Metanephros (tissue), 2 donors: ENCODE data around the gene FRG2C. TPM values are rescaled to one million over a fixed set of nuclear protein-coding genes. Genes with fewer than 3 reads are reported as not detected.

Experiments
- small RNA-seq: library from RNA; depleted of rRNA; stranded (forward); fragments of <200 nt; gene quantifications from one replicate; pipeline ENCODE3, GENCODE V24; 2014; ENCODE audit warnings: low replicate concordance
- total RNA-seq: library from RNA; depleted of rRNA; stranded (reverse); fragments of >200 nt; gene quantifications from one replicate; pipeline ENCODE4 v1.2.3, GENCODE V29; 2014

Gene FRG2C
- not detected for total RNA-seq

GRCh38 chr3:75664028-75664427, at the start of gene FRG2C:
TSS of gene FRG2C (plus strand) at chr3:75664328. CDS start at chr3:75664380, 52 bp downstream.

Small RNA genes within 50 kb of the gene (small RNA-seq; reads per million reads assigned to genes)
- not detected for gene AC108724.2

Other genes with a start within 250 kb of the FRG2C start
- gene ZNF717, start 121.2 kb downstream of the FRG2C start, total RNA-seq: 22.6 TPM